Osteocyte (in vitro differentiated cells): Measurements from ENCODE around the gene PNMA8C. TPM values are rescaled to one million over a fixed set of nuclear protein-coding genes. Genes with fewer than 3 reads are reported as not detected.

Experiments
- DNase-seq: peaks from one replicate; pipeline ENCODE4 v3.0.0; 2021; ENCODE audit warnings: mixed read lengths; ENCODE audit not compliant: unreplicated experiment; ENCODE audit errors: extremely low spot score
- H3K27ac Mint-ChIP-seq: one replicate; pipeline ENCODE4 v1.8.0; 2021; ENCODE audit warnings: mild to moderate bottlenecking, mixed read lengths; ENCODE audit not compliant: unreplicated experiment
- H3K27me3 Mint-ChIP-seq: one replicate; pipeline ENCODE4 v1.8.0; 2021; ENCODE audit warnings: mixed read lengths; ENCODE audit not compliant: unreplicated experiment
- H3K36me3 Mint-ChIP-seq: one replicate; pipeline ENCODE4 v1.8.0; 2021; ENCODE audit warnings: mixed read lengths; ENCODE audit not compliant: unreplicated experiment
- H3K4me1 Mint-ChIP-seq: one replicate; pipeline ENCODE4 v1.8.0; 2021; ENCODE audit warnings: mixed read lengths; ENCODE audit not compliant: unreplicated experiment
- H3K4me3 Mint-ChIP-seq: one replicate; pipeline ENCODE4 v1.8.0; 2021; ENCODE audit warnings: mild to moderate bottlenecking, moderate library complexity, mixed read lengths; ENCODE audit not compliant: unreplicated experiment
- H3K9me3 Mint-ChIP-seq: one replicate; pipeline ENCODE4 v1.8.0; 2021; ENCODE audit warnings: mixed read lengths; ENCODE audit not compliant: unreplicated experiment
- total RNA-seq: library from RNA; stranded (reverse); gene quantifications from 2 replicates; pipeline ENCODE4 v1.2.1, GENCODE V29; 2021
- TF ChIP-seq, protein P1 (sequence below): fragments of 200-600 bp; sonication (generic); IDR thresholded peaks from 2 replicates; pipeline ENCODE4 v1.5.0; 2021; ENCODE audit warnings: antibody characterized with exemption, mild to moderate bottlenecking, moderate library complexity

The PNMA8C gene
- total RNA-seq, 1 donor from 2014 or later, result 0.11 TPM

DNA sequence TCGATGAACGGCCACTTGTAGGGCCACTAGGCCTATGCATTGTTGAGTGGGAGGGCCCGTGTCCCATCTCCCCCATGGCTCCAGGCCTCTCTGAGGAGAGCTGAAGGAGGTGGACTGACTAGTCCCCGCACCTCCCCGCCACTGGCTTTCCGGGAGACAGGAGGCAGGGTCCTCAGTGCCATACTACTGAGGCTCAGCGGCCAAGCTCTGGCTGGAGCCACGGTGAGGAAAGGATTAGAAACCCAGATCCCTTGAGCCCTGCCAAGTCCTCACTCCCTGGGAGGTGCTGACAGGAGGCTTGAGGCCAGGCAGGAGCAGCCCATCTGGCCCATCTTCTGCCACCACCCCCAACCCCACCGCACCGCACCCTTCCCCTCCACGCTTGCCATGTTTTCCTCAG, 44.3 kb downstream of the PNMA8C start:
- H3K36me3 Mint-ChIP-seq, result peaks cover 42% of the 10 kb centered on the region
- DNase-seq, result no peak
- H3K4me3 Mint-ChIP-seq, result no peak overlapping the region
- no peaks in the 10 kb centered on the region for H3K9me3 Mint-ChIP-seq
- no peak overlapping the region for H3K27ac Mint-ChIP-seq
- H3K27me3 Mint-ChIP-seq, result no peaks in the 10 kb centered on the region
- peaks cover 3% of the 10 kb centered on the region for H3K4me1 Mint-ChIP-seq
- TF ChIP-seq, protein P1, sequence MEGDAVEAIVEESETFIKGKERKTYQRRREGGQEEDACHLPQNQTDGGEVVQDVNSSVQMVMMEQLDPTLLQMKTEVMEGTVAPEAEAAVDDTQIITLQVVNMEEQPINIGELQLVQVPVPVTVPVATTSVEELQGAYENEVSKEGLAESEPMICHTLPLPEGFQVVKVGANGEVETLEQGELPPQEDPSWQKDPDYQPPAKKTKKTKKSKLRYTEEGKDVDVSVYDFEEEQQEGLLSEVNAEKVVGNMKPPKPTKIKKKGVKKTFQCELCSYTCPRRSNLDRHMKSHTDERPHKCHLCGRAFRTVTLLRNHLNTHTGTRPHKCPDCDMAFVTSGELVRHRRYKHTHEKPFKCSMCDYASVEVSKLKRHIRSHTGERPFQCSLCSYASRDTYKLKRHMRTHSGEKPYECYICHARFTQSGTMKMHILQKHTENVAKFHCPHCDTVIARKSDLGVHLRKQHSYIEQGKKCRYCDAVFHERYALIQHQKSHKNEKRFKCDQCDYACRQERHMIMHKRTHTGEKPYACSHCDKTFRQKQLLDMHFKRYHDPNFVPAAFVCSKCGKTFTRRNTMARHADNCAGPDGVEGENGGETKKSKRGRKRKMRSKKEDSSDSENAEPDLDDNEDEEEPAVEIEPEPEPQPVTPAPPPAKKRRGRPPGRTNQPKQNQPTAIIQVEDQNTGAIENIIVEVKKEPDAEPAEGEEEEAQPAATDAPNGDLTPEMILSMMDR, result no peak

DNA sequence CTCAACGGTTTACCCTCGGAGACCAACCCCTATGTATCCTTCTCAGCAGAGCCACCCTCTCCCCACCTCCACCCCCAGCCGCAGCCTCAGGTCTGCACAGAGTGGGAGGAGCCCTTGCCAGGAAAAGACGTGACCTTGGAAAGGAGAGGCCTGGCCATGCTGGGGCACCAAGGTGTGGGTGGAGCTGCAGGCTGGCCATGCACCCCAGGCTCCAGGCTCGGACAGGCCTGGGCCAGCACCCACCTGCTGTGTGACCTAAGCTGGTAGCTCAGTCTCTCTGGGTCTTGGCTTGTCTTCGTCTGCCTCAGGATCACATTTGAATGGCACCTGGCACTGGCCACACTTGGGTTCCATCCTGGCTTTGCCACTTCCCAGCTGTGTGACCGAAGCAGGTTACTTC, 44.9 kb downstream of the PNMA8C start:
- Mint-ChIP-seq H3K9me3 (no peaks in the 10 kb centered on the region), H3K4me1 (peaks cover 4% of the 10 kb centered on the region), H3K4me3 (no peak overlapping the region), H3K27ac (no peak overlapping the region), H3K27me3 (no peaks in the 10 kb centered on the region), H3K36me3 (peaks cover 41% of the 10 kb centered on the region)
- TF ChIP-seq, protein P1, result no peak
- no peak for DNase-seq

DNA sequence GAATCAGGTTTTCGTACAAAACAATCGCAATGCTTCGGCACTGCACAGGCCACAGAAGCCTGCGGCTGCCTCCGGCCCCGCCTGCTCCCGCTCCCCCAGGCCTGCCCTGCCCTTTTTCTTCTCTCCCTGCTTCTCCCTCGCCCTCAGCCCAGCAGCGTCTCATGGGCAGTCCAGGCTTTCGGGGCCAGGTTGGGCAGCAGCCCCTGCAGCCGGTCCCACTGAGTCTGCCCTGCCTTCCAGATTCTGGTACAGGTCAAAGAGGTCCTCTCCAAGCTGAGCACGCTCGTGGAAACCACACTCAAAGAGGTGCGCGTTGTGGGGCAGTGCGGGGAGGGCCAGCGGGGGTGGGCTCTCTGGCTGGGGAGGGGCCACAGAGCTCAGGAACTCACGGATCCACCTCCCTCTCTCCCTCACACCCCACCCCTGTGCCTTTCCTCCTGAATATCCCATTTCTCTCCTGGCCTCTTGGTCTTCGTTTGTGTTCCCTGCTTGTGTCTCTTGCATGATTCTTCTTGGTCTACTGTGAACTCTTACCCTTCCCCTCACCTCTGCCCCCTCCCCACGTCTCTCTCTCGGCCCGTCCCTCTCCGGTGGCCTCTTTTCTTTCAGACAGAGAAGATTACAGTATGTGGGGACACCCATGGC, 45.4 kb downstream of the PNMA8C start:
- no peaks in the 10 kb centered on the region for H3K9me3 Mint-ChIP-seq
- no peaks in the 10 kb centered on the region for H3K27me3 Mint-ChIP-seq
- TF ChIP-seq, protein P1, result no peak
- H3K27ac Mint-ChIP-seq, result no peak overlapping the region
- no peak for DNase-seq
- peaks cover 10% of the 10 kb centered on the region for H3K4me1 Mint-ChIP-seq
- no peak overlapping the region for H3K4me3 Mint-ChIP-seq
- H3K36me3 Mint-ChIP-seq, result peaks cover 40% of the 10 kb centered on the region

DNA sequence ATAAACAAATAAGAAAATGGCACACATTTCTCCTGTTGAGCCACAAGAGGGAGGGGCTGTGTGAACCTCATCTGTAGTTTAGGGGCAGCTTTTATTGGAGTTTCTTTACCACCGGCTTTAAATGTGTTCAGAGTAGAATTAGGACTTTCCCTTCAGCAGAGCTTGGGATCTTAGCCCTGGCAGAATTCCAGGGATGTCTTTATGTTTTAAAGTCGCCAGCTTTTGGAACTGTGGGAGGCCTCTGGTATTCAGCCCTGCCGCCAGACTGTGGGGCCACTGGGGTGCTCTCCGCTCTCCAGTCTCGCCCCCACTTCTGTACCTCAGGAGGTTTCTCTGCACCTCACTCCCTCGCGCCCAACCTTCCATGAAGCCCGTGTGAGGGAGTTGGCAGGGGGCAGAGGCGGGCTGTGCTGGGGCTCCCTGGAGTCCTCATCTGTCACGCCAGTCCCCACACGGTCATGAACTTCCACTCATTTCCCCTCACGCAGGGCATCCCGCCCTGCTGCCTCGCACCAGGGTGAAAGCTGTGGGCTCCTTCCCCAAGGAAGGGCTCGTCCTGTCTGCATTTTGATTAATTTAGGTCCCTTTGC, 46.9 kb downstream of the PNMA8C start:
- H3K4me1 Mint-ChIP-seq, result peaks cover 22% of the 10 kb centered on the region
- peaks cover 32% of the 10 kb centered on the region for H3K36me3 Mint-ChIP-seq
- H3K27me3 Mint-ChIP-seq, result no peaks in the 10 kb centered on the region
- H3K9me3 Mint-ChIP-seq, result no peaks in the 10 kb centered on the region
- H3K27ac Mint-ChIP-seq, result no peak overlapping the region
- DNase-seq, result no peak
- TF ChIP-seq, protein P1, result no peak
- H3K4me3 Mint-ChIP-seq, result no peak overlapping the region

DNA sequence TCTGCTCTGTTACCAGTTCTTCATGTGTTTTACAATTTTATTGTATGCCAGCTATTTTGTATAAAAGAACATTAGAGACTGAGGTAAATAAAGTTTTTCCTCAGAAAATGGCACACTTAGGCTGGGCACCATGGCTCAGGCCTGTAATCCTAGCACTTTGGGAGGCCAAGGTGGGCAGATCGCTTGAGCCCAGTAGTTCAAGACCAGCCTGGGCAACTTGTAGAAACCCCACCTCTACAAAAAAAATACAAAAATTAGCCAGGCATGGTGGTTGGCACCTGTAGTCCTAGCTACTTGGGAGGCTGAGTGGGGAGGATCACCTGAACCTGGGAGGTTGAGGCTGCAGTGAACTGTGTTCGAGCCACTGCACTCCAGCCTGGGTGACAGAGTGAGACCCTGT, 47.4 kb downstream of the PNMA8C start:
- Mint-ChIP-seq H3K27me3 (no peaks in the 10 kb centered on the region), H3K9me3 (no peaks in the 10 kb centered on the region), H3K36me3 (peaks cover 33% of the 10 kb centered on the region), H3K27ac (no peak overlapping the region), H3K4me3 (no peak overlapping the region), H3K4me1 (peaks cover 22% of the 10 kb centered on the region)
- TF ChIP-seq, protein P1, result no peak
- no peak for DNase-seq
